HepG2 (cell line): Measurements from ENCODE around the gene VGLL4. TPM values are rescaled to one million over a fixed set of nuclear protein-coding genes. Genes with fewer than 3 reads are reported as not detected.

ENCODE experiments used
- ARID2 ChIP-seq: sonication (generic); formaldehyde crosslinking; IDR thresholded peaks from 2 replicates; pipeline ENCODE4 v1.8.1; 2022; ENCODE audit warnings: mild to moderate bottlenecking, missing genetic modification reagents, borderline replicate concordance
- ATRX ChIP-seq: sonication (generic); formaldehyde crosslinking; IDR thresholded peaks from 2 replicates; pipeline ENCODE4 v1.4.0; 2020; ENCODE audit warnings: missing genetic modification reagents, borderline replicate concordance
- CREM ChIP-seq, 2 experiments: sonication (generic) in 1 of 2; formaldehyde crosslinking in 1 of 2; IDR thresholded peaks; 2 replicates each; pipeline versions ENCODE4 v1.4.0 to v1.6.1; 2016 to 2020; ENCODE audit warnings: antibody characterized with exemption in 1 of 2, mild to moderate bottlenecking in 1 of 2, missing genetic modification reagents in 1 of 2
- DNMT1 ChIP-seq: sonication (generic); formaldehyde crosslinking; IDR thresholded peaks from 2 replicates; pipeline ENCODE4 v1.5.1; 2020; ENCODE audit warnings: mild to moderate bottlenecking, missing genetic modification reagents
- GATAD1 ChIP-seq: IDR thresholded peaks from 2 replicates; pipeline ENCODE4 v1.6.1; 2016; ENCODE audit warnings: missing genetic modification reagents, missing compliant biosample characterization
- HDAC6 ChIP-seq: fragments of 200-600 bp; sonication (generic); IDR thresholded peaks from 2 replicates; pipeline ENCODE4 v1.7.0; 2017; ENCODE audit warnings: mild to moderate bottlenecking, antibody characterized with exemption, low read length, low read depth
- HES4 ChIP-seq: sonication (generic); formaldehyde crosslinking; IDR thresholded peaks from 2 replicates; pipeline ENCODE4 v1.9.0; 2021; ENCODE audit warnings: mild to moderate bottlenecking, missing genetic modification reagents, borderline replicate concordance
- MEF2D ChIP-seq: sonication (generic); formaldehyde crosslinking; IDR thresholded peaks from 2 replicates; pipeline ENCODE4 v1.5.1; 2020; ENCODE audit warnings: mild to moderate bottlenecking, missing genetic modification reagents
- NR1H2 ChIP-seq: sonication (generic); formaldehyde crosslinking; IDR thresholded peaks from 2 replicates; pipeline ENCODE4 v1.8.1; 2022; ENCODE audit warnings: low read depth, missing genetic modification reagents, borderline replicate concordance
- PCBP2 ChIP-seq: fragments of 200-400 bp; formaldehyde crosslinking; optimal IDR thresholded peaks from 2 replicates; pipeline ENCODE3; 2018; ENCODE audit warnings: low read length, low read depth; ENCODE audit not compliant: poor library complexity, severe bottlenecking
- SETDB1 ChIP-seq: sonication (generic); formaldehyde crosslinking; IDR thresholded peaks from 2 replicates; pipeline ENCODE4 v1.5.1; 2020; ENCODE audit warnings: missing genetic modification reagents, mild to moderate bottlenecking, borderline replicate concordance
- SMARCC2 ChIP-seq: fragments of 450-650 bp; IDR thresholded peaks from 2 replicates; pipeline ENCODE4 v1.6.1; 2017; ENCODE audit warnings: antibody characterized with exemption, mild to moderate bottlenecking
- TP53 ChIP-seq: sonication (generic); formaldehyde crosslinking; conservative IDR thresholded peaks from 2 replicates; pipeline ENCODE4 v1.4.0; 2020; ENCODE audit warnings: missing genetic modification reagents
- ZFP37 ChIP-seq: sonication (generic); formaldehyde crosslinking; IDR thresholded peaks from 2 replicates; pipeline ENCODE4 v1.4.0; 2020; ENCODE audit warnings: missing genetic modification reagents, borderline replicate concordance
- ZNF235 ChIP-seq: sonication (generic); formaldehyde crosslinking; IDR thresholded peaks from 2 replicates; pipeline ENCODE4 v1.8.1; 2023; ENCODE audit warnings: mild to moderate bottlenecking, missing genetic modification reagents, borderline replicate concordance
- ZNF256 ChIP-seq: sonication (generic); formaldehyde crosslinking; conservative IDR thresholded peaks from 2 replicates; pipeline ENCODE4 v1.4.0; 2020; ENCODE audit warnings: missing genetic modification reagents
- ZNF260 ChIP-seq: sonication (generic); formaldehyde crosslinking; IDR thresholded peaks from 2 replicates; pipeline ENCODE4 v1.4.0; 2020; ENCODE audit warnings: missing genetic modification reagents, low read depth, mild to moderate bottlenecking, borderline replicate concordance
- ZNF296 ChIP-seq: sonication (generic); formaldehyde crosslinking; conservative IDR thresholded peaks from 2 replicates; pipeline ENCODE4 v1.5.0; 2020; ENCODE audit warnings: mild to moderate bottlenecking, missing genetic modification reagents
- ZNF724P ChIP-seq: sonication (generic); formaldehyde crosslinking; IDR thresholded peaks from 2 replicates; pipeline ENCODE4 v1.8.0; 2022; ENCODE audit warnings: missing genetic modification reagents, borderline replicate concordance
- ZNF761 ChIP-seq: sonication (generic); formaldehyde crosslinking; conservative IDR thresholded peaks from 2 replicates; pipeline ENCODE4 v1.4.0; 2020; ENCODE audit warnings: mild to moderate bottlenecking, missing genetic modification reagents
- ZNF792 ChIP-seq: IDR thresholded peaks from 2 replicates; pipeline ENCODE4 v1.6.1; 2016
- ZNF878 ChIP-seq: sonication (generic); formaldehyde crosslinking; IDR thresholded peaks from 2 replicates; pipeline ENCODE4 v1.8.1; 2023; ENCODE audit warnings: mild to moderate bottlenecking, missing genetic modification reagents, moderate library complexity
- ZSCAN30 ChIP-seq: sonication (generic); formaldehyde crosslinking; IDR thresholded peaks from 2 replicates; pipeline ENCODE4 v1.5.0; 2020; ENCODE audit warnings: mild to moderate bottlenecking, missing genetic modification reagents
- polyA plus RNA-seq, 8 experiments: library from polyadenylated mRNA; depleted of rRNA in 3 of 8; stranded (reverse) in 7 of 8; unstranded in 1 of 8; fragments of >200 nt; fragmentation: Illumina TruSeq in 4 of 8; extraction: Trizol in 4 of 8; gene quantifications; 2 replicates each; pipeline versions ENCODE4 v1.2.1 to v1.2.3, GENCODE V29; 2011 to 2016; ENCODE audit warnings: low read depth in 4 of 8, missing spikeins in 1 of 8, mixed read lengths in 1 of 8; ENCODE audit not compliant: insufficient read depth in 1 of 8
- total RNA-seq, 5 experiments: library from RNA; depleted of rRNA; stranded (reverse); fragments of >200 nt; fragmentation: Illumina TruSeq; extraction: Trizol; gene quantifications; 2 replicates each; pipeline ENCODE4 v1.2.3, GENCODE V29; 2016; ENCODE audit warnings: low read depth in 1 of 5
- TF ChIP-seq, protein P1 (sequence below): sonication (generic); formaldehyde crosslinking; IDR thresholded peaks from 2 replicates; pipeline ENCODE4 v1.4.0; 2020; ENCODE audit warnings: missing genetic modification reagents
- TF ChIP-seq, protein P2 (sequence below): sonication (generic); formaldehyde crosslinking; IDR thresholded peaks from 2 replicates; pipeline ENCODE4 v1.4.0; 2020; ENCODE audit warnings: missing genetic modification reagents, mild to moderate bottlenecking, borderline replicate concordance
- TF ChIP-seq, protein P3 (sequence below): sonication (generic); formaldehyde crosslinking; IDR thresholded peaks from 2 replicates; pipeline ENCODE4 v1.8.1; 2023; ENCODE audit warnings: mild to moderate bottlenecking, moderate library complexity, missing genetic modification reagents

VGLL4 gene
- total and polyA plus RNA-seq, 2 of the 13 experiments (the other 11 are each of a cell fraction or from before 2014, with no cell fraction given) = 23.2 to 39.0 TPM

DNA sequence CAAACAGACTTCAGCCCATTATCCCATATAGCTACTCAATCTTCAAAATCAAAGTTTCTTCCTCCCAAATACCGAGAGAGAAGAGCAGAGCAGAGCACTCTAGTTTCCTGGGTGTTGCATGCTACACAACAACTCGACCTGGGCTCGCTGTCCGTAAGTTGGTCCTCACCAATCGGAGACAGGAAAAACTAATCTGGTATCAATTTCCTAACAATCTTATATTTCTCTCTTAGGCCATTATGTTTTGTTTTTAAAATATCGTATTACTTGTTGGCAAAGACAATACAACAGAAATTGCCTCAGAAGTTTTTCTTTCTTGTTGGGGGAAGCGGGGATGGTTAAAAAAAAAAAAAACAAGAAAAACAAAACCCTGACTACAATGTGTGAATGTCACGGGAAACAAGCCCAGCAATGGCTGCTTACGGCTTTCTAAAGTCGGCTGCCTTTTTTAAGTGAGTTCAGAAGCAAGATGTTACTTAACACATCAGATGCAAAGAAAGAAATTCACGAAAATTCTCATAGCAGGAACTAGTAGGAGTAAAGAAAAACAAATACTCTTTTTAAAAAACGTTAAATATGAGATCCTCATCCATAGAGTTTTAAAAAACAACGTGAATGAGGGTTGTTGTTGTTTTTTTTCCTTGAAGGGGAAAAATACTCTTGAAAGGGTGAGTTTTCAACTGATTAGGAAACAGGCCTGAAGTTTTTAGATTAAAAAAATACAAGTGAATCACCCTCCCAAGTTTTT lies 1.9 kb downstream of the VGLL4 start (continued):
- 0 out of 2 replicates have a peak, but pooled peaks have one; percentile 28 for TF ChIP-seq HDAC6
- TF ChIP-seq ZNF260 (CRISPR knock-in tag) = no peak
- no peak for TF ChIP-seq SMARCC2
- TF ChIP-seq ARID2 = peak; percentile 19; the same call in 1 of the 2 replicates
- no peak for TF ChIP-seq ZNF724P
- TF ChIP-seq, protein P1, sequence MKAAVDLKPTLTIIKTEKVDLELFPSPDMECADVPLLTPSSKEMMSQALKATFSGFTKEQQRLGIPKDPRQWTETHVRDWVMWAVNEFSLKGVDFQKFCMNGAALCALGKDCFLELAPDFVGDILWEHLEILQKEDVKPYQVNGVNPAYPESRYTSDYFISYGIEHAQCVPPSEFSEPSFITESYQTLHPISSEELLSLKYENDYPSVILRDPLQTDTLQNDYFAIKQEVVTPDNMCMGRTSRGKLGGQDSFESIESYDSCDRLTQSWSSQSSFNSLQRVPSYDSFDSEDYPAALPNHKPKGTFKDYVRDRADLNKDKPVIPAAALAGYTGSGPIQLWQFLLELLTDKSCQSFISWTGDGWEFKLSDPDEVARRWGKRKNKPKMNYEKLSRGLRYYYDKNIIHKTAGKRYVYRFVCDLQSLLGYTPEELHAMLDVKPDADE (CRISPR knock-in tag) = no peak
- no peak for TF ChIP-seq NR1H2 (CRISPR knock-in tag)
- TF ChIP-seq ZNF792 (CRISPR knock-in tag) = no peak
- TF ChIP-seq SETDB1 (CRISPR knock-in tag) = no peak
- TF ChIP-seq PCBP2 = no peak
- TF ChIP-seq, protein P2, sequence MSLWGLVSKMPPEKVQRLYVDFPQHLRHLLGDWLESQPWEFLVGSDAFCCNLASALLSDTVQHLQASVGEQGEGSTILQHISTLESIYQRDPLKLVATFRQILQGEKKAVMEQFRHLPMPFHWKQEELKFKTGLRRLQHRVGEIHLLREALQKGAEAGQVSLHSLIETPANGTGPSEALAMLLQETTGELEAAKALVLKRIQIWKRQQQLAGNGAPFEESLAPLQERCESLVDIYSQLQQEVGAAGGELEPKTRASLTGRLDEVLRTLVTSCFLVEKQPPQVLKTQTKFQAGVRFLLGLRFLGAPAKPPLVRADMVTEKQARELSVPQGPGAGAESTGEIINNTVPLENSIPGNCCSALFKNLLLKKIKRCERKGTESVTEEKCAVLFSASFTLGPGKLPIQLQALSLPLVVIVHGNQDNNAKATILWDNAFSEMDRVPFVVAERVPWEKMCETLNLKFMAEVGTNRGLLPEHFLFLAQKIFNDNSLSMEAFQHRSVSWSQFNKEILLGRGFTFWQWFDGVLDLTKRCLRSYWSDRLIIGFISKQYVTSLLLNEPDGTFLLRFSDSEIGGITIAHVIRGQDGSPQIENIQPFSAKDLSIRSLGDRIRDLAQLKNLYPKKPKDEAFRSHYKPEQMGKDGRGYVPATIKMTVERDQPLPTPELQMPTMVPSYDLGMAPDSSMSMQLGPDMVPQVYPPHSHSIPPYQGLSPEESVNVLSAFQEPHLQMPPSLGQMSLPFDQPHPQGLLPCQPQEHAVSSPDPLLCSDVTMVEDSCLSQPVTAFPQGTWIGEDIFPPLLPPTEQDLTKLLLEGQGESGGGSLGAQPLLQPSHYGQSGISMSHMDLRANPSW (CRISPR knock-in tag) = no peak
- TF ChIP-seq MEF2D = no peak
- TF ChIP-seq CREM (IDR thresholded peaks at IDR 0.05) = no peak
- TF ChIP-seq CREM (CRISPR knock-in tag; IDR thresholded peaks at IDR 0.05) = no peak
- no peak for TF ChIP-seq ZSCAN30
- TF ChIP-seq ZNF256 (CRISPR knock-in tag) = no peak
- no peak for TF ChIP-seq DNMT1
- no peak for TF ChIP-seq ZNF761 (CRISPR knock-in tag)
- TF ChIP-seq, protein P3, sequence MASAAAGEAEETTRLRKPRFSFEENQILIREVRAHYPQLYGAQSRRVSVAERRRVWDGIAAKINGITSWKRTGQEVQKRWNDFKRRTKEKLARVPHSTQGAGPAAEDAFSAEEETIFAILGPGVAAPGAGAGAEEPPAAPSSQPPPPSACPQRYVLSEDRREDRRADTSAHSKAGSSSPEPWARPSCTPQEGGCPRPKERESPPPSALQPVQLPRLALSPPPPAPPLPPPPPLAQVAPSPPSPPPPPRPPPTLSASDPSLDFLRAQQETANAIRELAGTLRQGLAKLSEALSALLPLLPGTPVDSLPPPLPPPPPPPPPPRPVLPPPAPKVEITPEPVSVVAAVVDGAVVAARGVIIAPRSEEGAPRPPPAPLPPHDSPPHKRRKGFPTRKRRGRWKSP = no peak
- no peak for TF ChIP-seq ZNF878
- TF ChIP-seq ZNF235 (CRISPR knock-in tag) = no peak
- no peak for TF ChIP-seq ZFP37
- no peak for TF ChIP-seq ZNF296
- no peak for TF ChIP-seq ATRX (CRISPR knock-in tag)
- TF ChIP-seq HES4 (CRISPR knock-in tag) = no peak
- no peak for TF ChIP-seq GATAD1 (CRISPR knock-in tag)
- no peak for TF ChIP-seq TP53 (CRISPR knock-in tag)
